Suprapubic skin (tissue), 4 donors: ENCODE results near the gene ZBTB20.

ENCODE experiments used
- EP300 ChIP-seq: sonication (generic); formaldehyde crosslinking; IDR thresholded peaks from one replicate; pipeline ENCODE4 v1.6.1; 2017; ENCODE audit warnings: antibody characterized with exemption
- POLR2A ChIP-seq, 2 donors: fragments of 450-650 bp; IDR thresholded peaks; one replicate each; pipeline ENCODE4 v1.6.1; 2017; ENCODE audit warnings: antibody characterized with exemption in 2 of 2, mild to moderate bottlenecking in 2 of 2, moderate library complexity in 2 of 2
- POLR2AphosphoS5 ChIP-seq, 3 donors: sonication (generic); formaldehyde crosslinking; IDR thresholded peaks; one replicate each; pipeline ENCODE4 v1.6.1; 2017; ENCODE audit warnings: antibody characterized with exemption in 3 of 3
- TF ChIP-seq, protein P1 (sequence below), 2 donors: fragments of 200-600 bp in 1 of 2; fragments of 450-650 bp in 1 of 2; sonication (generic) in 1 of 2; IDR thresholded peaks; one replicate each; pipeline ENCODE4 v1.5.1; 2016 to 2019; ENCODE audit warnings: antibody characterized with exemption in 2 of 2, mild to moderate bottlenecking in 1 of 2, moderate library complexity in 1 of 2

DNA sequence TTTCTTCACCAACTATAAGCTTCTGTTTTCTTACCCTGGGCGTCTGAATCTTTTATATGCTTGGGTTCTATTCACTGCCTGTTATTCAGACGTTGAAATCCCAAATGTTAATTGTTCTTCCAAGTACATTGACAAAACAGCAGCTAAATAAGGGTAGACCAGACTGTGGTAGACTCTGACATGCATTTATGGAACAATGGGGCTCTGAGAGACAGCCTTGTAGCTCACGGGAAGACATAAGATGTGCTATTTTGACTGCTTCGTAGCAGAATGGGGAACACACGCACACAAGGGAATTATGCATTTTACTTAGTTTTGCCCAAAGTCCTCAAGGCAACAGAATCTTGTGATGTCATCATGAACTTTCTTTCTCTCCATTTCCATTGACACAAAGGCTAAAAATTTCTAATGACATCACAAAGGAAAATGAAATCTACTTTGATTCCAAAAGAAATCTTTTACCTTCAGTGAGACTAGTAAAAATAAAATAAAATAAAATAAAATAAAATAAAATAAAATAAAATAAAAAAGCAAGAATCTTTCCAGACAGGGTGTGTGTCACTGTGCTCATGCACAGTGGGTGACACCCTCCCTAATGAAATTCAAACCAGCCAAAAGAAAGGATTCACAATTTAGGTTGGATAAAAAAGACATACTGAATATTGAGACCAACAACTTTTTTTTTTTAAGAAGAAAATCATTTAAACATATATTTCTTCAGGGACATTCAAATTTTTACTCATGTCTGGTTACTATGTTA lies 346.6 kb downstream of the ZBTB20 start:
- TF ChIP-seq, protein P1, sequence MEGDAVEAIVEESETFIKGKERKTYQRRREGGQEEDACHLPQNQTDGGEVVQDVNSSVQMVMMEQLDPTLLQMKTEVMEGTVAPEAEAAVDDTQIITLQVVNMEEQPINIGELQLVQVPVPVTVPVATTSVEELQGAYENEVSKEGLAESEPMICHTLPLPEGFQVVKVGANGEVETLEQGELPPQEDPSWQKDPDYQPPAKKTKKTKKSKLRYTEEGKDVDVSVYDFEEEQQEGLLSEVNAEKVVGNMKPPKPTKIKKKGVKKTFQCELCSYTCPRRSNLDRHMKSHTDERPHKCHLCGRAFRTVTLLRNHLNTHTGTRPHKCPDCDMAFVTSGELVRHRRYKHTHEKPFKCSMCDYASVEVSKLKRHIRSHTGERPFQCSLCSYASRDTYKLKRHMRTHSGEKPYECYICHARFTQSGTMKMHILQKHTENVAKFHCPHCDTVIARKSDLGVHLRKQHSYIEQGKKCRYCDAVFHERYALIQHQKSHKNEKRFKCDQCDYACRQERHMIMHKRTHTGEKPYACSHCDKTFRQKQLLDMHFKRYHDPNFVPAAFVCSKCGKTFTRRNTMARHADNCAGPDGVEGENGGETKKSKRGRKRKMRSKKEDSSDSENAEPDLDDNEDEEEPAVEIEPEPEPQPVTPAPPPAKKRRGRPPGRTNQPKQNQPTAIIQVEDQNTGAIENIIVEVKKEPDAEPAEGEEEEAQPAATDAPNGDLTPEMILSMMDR (IDR thresholded peaks at IDR 0.05), result no peak
- TF ChIP-seq POLR2A (IDR thresholded peaks at IDR 0.05), result no peak
- no peak for TF ChIP-seq POLR2AphosphoS5 (IDR thresholded peaks at IDR 0.05)
- TF ChIP-seq EP300, result no peak
